ENCODE data around the gene COPS8.
A peak's percentile ranks its signal among the peaks of the same experiment; 100 is the strongest.

COPS8 gene

DNA sequence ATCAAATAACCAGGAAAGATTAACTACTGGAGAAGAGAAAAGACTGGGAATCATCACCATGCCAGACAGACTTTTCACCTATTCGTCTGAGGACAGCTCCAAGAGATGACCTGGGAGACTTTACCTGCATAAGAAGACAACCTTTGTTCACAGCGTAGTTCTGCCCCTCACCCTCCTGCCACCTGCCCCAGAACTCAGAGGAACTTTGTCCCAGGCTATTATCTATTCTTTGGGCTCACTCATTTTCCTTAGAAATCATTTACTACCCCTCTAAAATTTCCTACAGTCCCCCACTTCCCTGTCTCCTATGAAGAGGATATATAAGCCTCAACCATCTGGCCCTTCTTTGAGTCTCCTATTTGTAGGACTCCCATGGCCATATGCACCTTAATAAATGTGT lies 19.3 kb upstream of the COPS8 start:
- no peak for TF ChIP-seq EZH2phosphoT487 (IDR thresholded peaks at IDR 0.05; ENCODE audit: borderline replicate concordance)
- TF ChIP-seq, protein P1, sequence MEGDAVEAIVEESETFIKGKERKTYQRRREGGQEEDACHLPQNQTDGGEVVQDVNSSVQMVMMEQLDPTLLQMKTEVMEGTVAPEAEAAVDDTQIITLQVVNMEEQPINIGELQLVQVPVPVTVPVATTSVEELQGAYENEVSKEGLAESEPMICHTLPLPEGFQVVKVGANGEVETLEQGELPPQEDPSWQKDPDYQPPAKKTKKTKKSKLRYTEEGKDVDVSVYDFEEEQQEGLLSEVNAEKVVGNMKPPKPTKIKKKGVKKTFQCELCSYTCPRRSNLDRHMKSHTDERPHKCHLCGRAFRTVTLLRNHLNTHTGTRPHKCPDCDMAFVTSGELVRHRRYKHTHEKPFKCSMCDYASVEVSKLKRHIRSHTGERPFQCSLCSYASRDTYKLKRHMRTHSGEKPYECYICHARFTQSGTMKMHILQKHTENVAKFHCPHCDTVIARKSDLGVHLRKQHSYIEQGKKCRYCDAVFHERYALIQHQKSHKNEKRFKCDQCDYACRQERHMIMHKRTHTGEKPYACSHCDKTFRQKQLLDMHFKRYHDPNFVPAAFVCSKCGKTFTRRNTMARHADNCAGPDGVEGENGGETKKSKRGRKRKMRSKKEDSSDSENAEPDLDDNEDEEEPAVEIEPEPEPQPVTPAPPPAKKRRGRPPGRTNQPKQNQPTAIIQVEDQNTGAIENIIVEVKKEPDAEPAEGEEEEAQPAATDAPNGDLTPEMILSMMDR (conservative IDR thresholded peaks at IDR 0.05; ENCODE audit: low read length), result no peak
- H3K79me2 ChIP-seq (ENCODE audit: insufficient read depth, low read length), result no peaks in the 10 kb centered on the region
- no peaks in the 10 kb centered on the region for H4K20me1 ChIP-seq (ENCODE audit: insufficient read depth, low read length, poor library complexity, severe bottlenecking)
- H3K4me1 ChIP-seq (ENCODE audit: insufficient read depth, low read length, poor library complexity, severe bottlenecking), result peaks cover 4% of the 10 kb centered on the region
- no peak overlapping the region for H3K4me2 ChIP-seq (ENCODE audit: low read depth, low read length, poor library complexity, severe bottlenecking)
- no peak overlapping the region for H2AFZ ChIP-seq (ENCODE audit: low read length)
- H3K9me2 ChIP-seq (replicated peaks; ENCODE audit: low read depth, low read length), result no peaks in the 10 kb centered on the region
- H3F3A ChIP-seq (ENCODE audit: low read depth), result no peaks in the 10 kb centered on the region
- no peak overlapping the region for H3K9ac ChIP-seq (ENCODE audit: low read depth, low read length, poor library complexity, severe bottlenecking)
- H3K9me3 ChIP-seq (ENCODE audit: insufficient read depth, low read depth, low read length), result no peaks in the 10 kb centered on the region
- no peaks in the 10 kb centered on the region for H3K36me3 ChIP-seq (ENCODE audit: insufficient read depth, low read length)
- H3K27me3 ChIP-seq (ENCODE audit: insufficient read depth, low read length, poor library complexity, severe bottlenecking), result no peaks in the 10 kb centered on the region
- H3K4me3 ChIP-seq (ENCODE audit: low read length, poor library complexity, severe bottlenecking), result no peak overlapping the region

DNA sequence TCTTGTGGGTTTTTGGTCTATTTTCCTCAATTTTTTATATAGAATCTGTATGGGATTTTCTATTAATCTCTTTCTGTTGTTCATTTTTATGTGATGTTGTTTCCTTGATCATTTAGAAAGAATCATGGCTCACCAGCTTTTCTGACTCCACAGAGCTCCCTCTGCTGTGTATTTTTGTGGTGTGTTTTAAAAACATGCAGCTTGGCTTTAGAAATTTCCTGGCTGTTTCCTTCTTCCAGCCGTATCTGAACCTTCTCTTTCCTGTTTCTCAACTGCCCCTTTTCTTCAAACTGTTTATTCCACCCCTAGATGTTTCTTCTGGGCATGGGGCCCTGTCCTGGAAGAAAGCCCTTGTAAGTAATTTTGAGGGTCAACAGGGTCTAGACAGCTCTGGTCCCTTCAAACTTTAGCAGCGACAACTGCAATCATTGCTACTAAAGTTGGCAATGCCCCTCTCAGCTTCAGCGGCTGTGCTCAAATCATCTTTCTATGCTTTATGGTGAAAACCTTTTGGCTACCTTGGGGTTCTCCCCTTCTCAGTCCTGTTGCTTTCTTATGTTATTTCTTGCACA lies 17.6 kb upstream of the COPS8 start:
- no peaks in the 10 kb centered on the region for H3K27me3 ChIP-seq (ENCODE audit: insufficient read depth, low read length, poor library complexity, severe bottlenecking)
- H3F3A ChIP-seq (ENCODE audit: low read depth), result no peaks in the 10 kb centered on the region
- TF ChIP-seq, protein P1 (conservative IDR thresholded peaks at IDR 0.05; ENCODE audit: low read length), result peak; percentile 23; the same call in 1 of the 2 replicates
- TF ChIP-seq EZH2phosphoT487 (IDR thresholded peaks at IDR 0.05; ENCODE audit: borderline replicate concordance), result no peak
- H3K79me2 ChIP-seq (ENCODE audit: insufficient read depth, low read length), result no peaks in the 10 kb centered on the region
- H4K20me1 ChIP-seq (ENCODE audit: insufficient read depth, low read length, poor library complexity, severe bottlenecking), result no peaks in the 10 kb centered on the region
- no peak overlapping the region for H3K4me2 ChIP-seq (ENCODE audit: low read depth, low read length, poor library complexity, severe bottlenecking)
- H3K9me3 ChIP-seq (ENCODE audit: insufficient read depth, low read depth, low read length), result no peaks in the 10 kb centered on the region
- H3K9me2 ChIP-seq (replicated peaks; ENCODE audit: low read depth, low read length), result no peaks in the 10 kb centered on the region
- no peaks in the 10 kb centered on the region for H3K36me3 ChIP-seq (ENCODE audit: insufficient read depth, low read length)
- H3K4me3 ChIP-seq (ENCODE audit: low read length, poor library complexity, severe bottlenecking), result no peak overlapping the region
- H3K4me1 ChIP-seq (ENCODE audit: insufficient read depth, low read length, poor library complexity, severe bottlenecking), result peaks cover 4% of the 10 kb centered on the region
- H2AFZ ChIP-seq (ENCODE audit: low read length), result no peak overlapping the region
- H3K9ac ChIP-seq (ENCODE audit: low read depth, low read length, poor library complexity, severe bottlenecking), result no peak overlapping the region

DNA sequence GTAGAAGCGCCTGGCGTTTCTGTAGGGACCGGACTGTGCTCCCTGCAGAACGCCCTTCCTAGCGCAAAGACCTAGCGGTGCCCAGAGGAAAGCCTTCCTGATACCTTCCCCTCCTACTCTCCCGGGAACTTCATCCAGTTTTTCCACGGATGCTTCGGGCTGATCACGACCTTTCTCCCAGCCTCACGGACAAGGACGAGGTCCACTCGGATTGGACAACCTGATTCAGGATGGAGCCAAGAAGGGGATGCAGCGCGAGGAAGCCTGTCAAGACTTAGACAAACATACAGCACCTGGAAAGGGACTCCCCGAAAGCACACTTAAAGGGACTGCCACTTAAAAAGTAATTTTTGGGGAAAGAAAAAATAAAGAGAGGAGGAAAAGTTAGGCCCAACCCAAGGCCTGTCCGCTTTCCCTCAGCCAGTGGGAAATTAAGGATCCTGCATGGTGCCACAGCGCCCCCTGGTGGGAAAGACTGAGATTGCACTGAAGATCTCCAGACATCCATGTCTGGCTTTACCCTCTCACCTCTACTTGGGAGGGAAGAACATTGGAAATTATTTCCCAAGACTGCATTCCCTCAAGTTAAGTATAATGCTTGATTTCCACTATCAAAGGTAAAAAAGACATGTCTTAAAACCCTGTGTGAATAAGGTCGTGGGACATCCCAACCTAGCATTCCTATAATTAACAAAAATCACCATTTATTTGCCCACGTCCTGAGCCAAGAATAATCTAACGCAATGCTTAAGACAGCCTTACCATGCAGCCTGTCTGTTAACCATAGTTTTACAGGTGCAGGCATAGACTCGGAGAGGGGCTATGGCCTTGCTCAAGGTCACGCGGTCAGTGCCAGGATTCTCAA lies 13.4 kb upstream of the COPS8 start:
- Histone ChIP-seq H3K4me1 (ENCODE audit: insufficient read depth, low read length, poor library complexity, severe bottlenecking) (peaks cover 4% of the 10 kb centered on the region), H3K27me3 (ENCODE audit: insufficient read depth, low read length, poor library complexity, severe bottlenecking) (no peaks in the 10 kb centered on the region), H4K20me1 (ENCODE audit: insufficient read depth, low read length, poor library complexity, severe bottlenecking) (no peaks in the 10 kb centered on the region), H3K4me2 (ENCODE audit: low read depth, low read length, poor library complexity, severe bottlenecking) (no peak overlapping the region), H3F3A (ENCODE audit: low read depth) (no peaks in the 10 kb centered on the region), H3K9ac (ENCODE audit: low read depth, low read length, poor library complexity, severe bottlenecking) (no peak overlapping the region), H3K9me3 (ENCODE audit: insufficient read depth, low read depth, low read length) (no peaks in the 10 kb centered on the region), H3K36me3 (ENCODE audit: insufficient read depth, low read length) (no peaks in the 10 kb centered on the region), H2AFZ (ENCODE audit: low read length) (no peak overlapping the region), H3K9me2 (replicated peaks; ENCODE audit: low read depth, low read length) (no peaks in the 10 kb centered on the region), H3K4me3 (ENCODE audit: low read length, poor library complexity, severe bottlenecking) (no peak overlapping the region), H3K79me2 (ENCODE audit: insufficient read depth, low read length) (no peaks in the 10 kb centered on the region)
- TF ChIP-seq, protein P1 (conservative IDR thresholded peaks at IDR 0.05; ENCODE audit: low read length), result peak; percentile 98
- TF ChIP-seq EZH2phosphoT487 (IDR thresholded peaks at IDR 0.05; ENCODE audit: borderline replicate concordance), result no peak

Data from Loucy (cell line).